GM12878 (cell line): ENCODE data around the gene TCEAL9. TPM values are rescaled to one million over a fixed set of nuclear protein-coding genes. Genes with fewer than 3 reads are reported as not detected.

Experiments used
- ATAC-seq: fragments of 200-7000 bp; cut with Tn5 transposase; 3 replicates; pipeline ENCODE4 v1.9.1; 2020; ENCODE audit warnings: mild to moderate bottlenecking, moderate library complexity
- BruUV-seq: library from RNA; stranded (reverse); fragments of 400-500 nt; replicated peaks from 2 replicates; lab custom pipeline; 2021; lab: Mats Ljungman, UMichigan
- CTCF ChIA-PET: fragments of 300-600 bp; sonication (Branson Sonifier 250); formaldehyde crosslinking; extraction: SDS; loops from one replicate; lab custom pipeline; 2021; ENCODE audit warnings: inconsistent platforms; lab: Yijun Ruan, JAX
- POLR2A ChIA-PET: fragments of 350-600 bp; formaldehyde crosslinking; extraction: SDS; loops from one replicate; lab custom pipeline; 2021; ENCODE audit warnings: inconsistent platforms; lab: Charles Lee
- RAD21 ChIA-PET: fragments of 300-600 bp; sonication (Branson Sonifier 250); formaldehyde crosslinking; loops from one replicate; lab custom pipeline; 2023; ENCODE audit warnings: antibody characterized with exemption; ENCODE audit not compliant: unreplicated experiment; lab: Charles Lee
- SMC1A ChIA-PET: fragments of 300-600 bp; sonication (Branson Sonifier 250); formaldehyde crosslinking; loops from one replicate; lab custom pipeline; 2023; ENCODE audit not compliant: unreplicated experiment, uncharacterized antibody; lab: Charles Lee
- DNase-seq: peaks from one replicate; pipeline ENCODE4 v3.0.0-alpha.2; 2011; ENCODE audit warnings: low read depth, low spot score
- FAIRE-seq: peaks from 3 replicates; lab custom pipeline; 2011; peaks lifted over from hg19 to GRCh38; lab: Jason Lieb, UNC
- H2AFZ ChIP-seq: 2 replicates; pipeline ENCODE4 v1.6.0; 2011; ENCODE audit warnings: low read depth, low read length, control low read depth; ENCODE audit not compliant: control insufficient read depth
- H3K27ac ChIP-seq: 2 replicates; pipeline ENCODE4 v1.5.1; 2011; ENCODE audit warnings: control low read depth; ENCODE audit not compliant: control insufficient read depth, insufficient read depth
- H3K27me3 ChIP-seq, 2 experiments: replicated peaks in 1 of 2; 2 replicates each; pipeline versions ENCODE4 v1.6.0 to v1.6.1; 2011; ENCODE audit warnings: low read length in 1 of 2; ENCODE audit not compliant: control insufficient read depth in 2 of 2, insufficient read depth in 2 of 2
- H3K36me3 ChIP-seq, 2 experiments: 2 replicates each; pipeline ENCODE4 v1.5.1; 2011; ENCODE audit warnings: low read length in 1 of 2; ENCODE audit not compliant: control insufficient read depth in 2 of 2, insufficient read depth in 2 of 2
- H3K4me1 ChIP-seq: 2 replicates; pipeline ENCODE4 v1.6.1; 2011; ENCODE audit warnings: mild to moderate bottlenecking, low read length, moderate library complexity, mixed read lengths; ENCODE audit not compliant: control insufficient read depth, insufficient read depth
- H3K4me2 ChIP-seq: 2 replicates; pipeline ENCODE4 v1.6.0; 2011; ENCODE audit warnings: control low read depth; ENCODE audit not compliant: control insufficient read depth, insufficient read depth
- H3K4me3 ChIP-seq: fragments of 200-600 bp; sonication (generic); 2 replicates; pipeline ENCODE4 v1.5.1; 2016
- H3K79me2 ChIP-seq: 2 replicates; pipeline ENCODE4 v1.6.0; 2011; ENCODE audit warnings: low read length; ENCODE audit not compliant: control insufficient read depth, insufficient read depth
- H3K9ac ChIP-seq: 2 replicates; pipeline ENCODE4 v1.8.0; 2011; ENCODE audit warnings: low read length, control low read depth, mixed read lengths; ENCODE audit not compliant: control insufficient read depth, insufficient read depth
- H3K9me3 ChIP-seq: replicated peaks from 3 replicates; pipeline ENCODE4 v1.5.1; 2011; ENCODE audit warnings: mild to moderate bottlenecking, low read length; ENCODE audit not compliant: control insufficient read depth, insufficient read depth
- H4K20me1 ChIP-seq: 2 replicates; pipeline ENCODE4 v1.6.0; 2011; ENCODE audit not compliant: control insufficient read depth, insufficient read depth
- EZH2 ChIP-seq: IDR thresholded peaks from 2 replicates; pipeline ENCODE4 v1.6.1; 2012; ENCODE audit warnings: low read depth, mild to moderate bottlenecking, control low read depth, inconsistent platforms, low read length, borderline replicate concordance; ENCODE audit not compliant: control insufficient read depth
- RAD21 ChIP-seq: IDR thresholded peaks from 2 replicates; pipeline ENCODE4 v1.6.1; 2011; ENCODE audit warnings: mild to moderate bottlenecking, low read depth, low read length, moderate library complexity; ENCODE audit not compliant: insufficient read depth
- RELA ChIP-seq: fragments of 450-650 bp; IDR thresholded peaks from 2 replicates; pipeline ENCODE4 v1.8.0; 2014; ENCODE audit warnings: borderline replicate concordance; ENCODE audit not compliant: partially characterized antibody
- SMC3 ChIP-seq: IDR thresholded peaks from 2 replicates; pipeline ENCODE4 v1.6.1; 2011; ENCODE audit warnings: low read length, improper control_type of control experiment, borderline replicate concordance
- WGBS: methylation state at CpG from one replicate; pipeline ENCODE4 v1.1.6; 2016; ENCODE audit warnings: low lambda C conversion rate; ENCODE audit not compliant: insufficient replicate concordance, insufficient coverage; ENCODE audit errors: missing lambda C conversion rate; 5-methylcytosine and 5-hydroxymethylcytosine counted together
- in situ Hi-C: fragments of 300-500 bp; cut with MboI; formaldehyde crosslinking; loops from 9 replicates; pipeline ENCODE4 v1.14.3; 2018; ENCODE audit warnings: mixed read lengths
- intact Hi-C: fragments of 100-400 bp; cut with micrococcal nuclease; formaldehyde crosslinking; loops from one replicate; pipeline ENCODE4 v1.14.2; 2022; ENCODE audit not compliant: unreplicated experiment
- polyA plus RNA-seq, 11 experiments: library from polyadenylated mRNA; depleted of rRNA in 4 of 11; unstranded in 6 of 11; stranded (reverse) in 5 of 11; fragments of >200 nt; fragmentation: Nextera tagmentation in 4 of 11; fragmentation: Illumina TruSeq in 1 of 11; extraction: Ambion mirVana in 4 of 11; extraction: Trizol in 1 of 11; gene quantifications; 1 replicate in 1 of 11; 2 replicates in 10 of 11; pipeline versions ENCODE4 v1.2.1 to v1.2.3, GENCODE V29; 2011 to 2016; ENCODE audit warnings: inconsistent platforms in 2 of 11, missing spikeins in 2 of 11, low read depth in 1 of 11
- total RNA-seq, 4 experiments: library from RNA; depleted of rRNA in 3 of 4; stranded (reverse); fragments of >200 nt in 3 of 4; fragmentation: Illumina TruSeq in 1 of 4; extraction: Trizol in 1 of 4; gene quantifications; 2 replicates each; pipeline versions ENCODE4 v1.2.1 to v1.2.3, GENCODE V29; 2013 to 2021
- TF ChIP-seq, protein P1 (sequence below), 3 experiments: IDR thresholded peaks in 2 of 3; conservative IDR thresholded peaks in 1 of 3; 2 replicates each; pipeline ENCODE4 v1.5.1; 2011; ENCODE audit warnings: low read depth in 3 of 3, low read length in 3 of 3, mild to moderate bottlenecking in 3 of 3, control low read depth in 2 of 3, moderate library complexity in 2 of 3, inconsistent platforms in 1 of 3, mixed read lengths in 1 of 3; ENCODE audit not compliant: control insufficient read depth in 2 of 3, insufficient read depth in 1 of 3; ENCODE audit errors: extremely low read depth in 1 of 3

The TCEAL9 gene
- total and polyA plus RNA-seq, 10 of the 15 experiments (the other 5 are each of a cell fraction or from before 2014, with no cell fraction given) = 0.39 to 2.5 (median 0.90) TPM

DNA sequence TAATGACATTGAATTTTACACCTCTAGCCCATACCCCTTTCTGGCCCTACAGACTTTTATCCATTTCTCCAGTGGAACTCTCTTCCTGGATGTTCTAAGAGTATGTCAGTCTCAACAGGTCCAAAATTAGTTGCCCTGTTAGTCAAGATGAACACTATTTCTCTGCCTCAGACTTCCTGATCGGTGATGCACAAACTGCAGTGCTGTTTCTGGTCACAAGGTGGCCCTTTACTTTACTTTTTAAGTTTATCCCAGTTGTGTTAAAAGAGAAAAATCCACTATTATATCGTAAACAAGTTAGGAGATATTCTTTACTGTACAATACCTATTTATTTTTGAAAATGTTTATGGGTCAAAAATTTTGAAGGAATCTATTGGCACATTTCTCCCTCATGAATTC, 13.2 kb upstream of the TCEAL9 start:
- no peak overlapping the region; the same call in 1 of the 2 replicates for H2AFZ ChIP-seq
- WGBS = 0% methylated on average over 2 of the region's 2 CpGs
- no peaks in the 10 kb centered on the region for H3K79me2 ChIP-seq
- H3K4me2 ChIP-seq = no peak overlapping the region
- no peaks in the 10 kb centered on the region for H3K36me3 ChIP-seq
- TF ChIP-seq SMC3 (peak; percentile 49; the same call in 1 of the 2 replicates), EZH2 (no peak), RELA (no peak), RAD21 (peak; percentile 46; the same call in 1 of the 2 replicates)
- TF ChIP-seq, protein P1, sequence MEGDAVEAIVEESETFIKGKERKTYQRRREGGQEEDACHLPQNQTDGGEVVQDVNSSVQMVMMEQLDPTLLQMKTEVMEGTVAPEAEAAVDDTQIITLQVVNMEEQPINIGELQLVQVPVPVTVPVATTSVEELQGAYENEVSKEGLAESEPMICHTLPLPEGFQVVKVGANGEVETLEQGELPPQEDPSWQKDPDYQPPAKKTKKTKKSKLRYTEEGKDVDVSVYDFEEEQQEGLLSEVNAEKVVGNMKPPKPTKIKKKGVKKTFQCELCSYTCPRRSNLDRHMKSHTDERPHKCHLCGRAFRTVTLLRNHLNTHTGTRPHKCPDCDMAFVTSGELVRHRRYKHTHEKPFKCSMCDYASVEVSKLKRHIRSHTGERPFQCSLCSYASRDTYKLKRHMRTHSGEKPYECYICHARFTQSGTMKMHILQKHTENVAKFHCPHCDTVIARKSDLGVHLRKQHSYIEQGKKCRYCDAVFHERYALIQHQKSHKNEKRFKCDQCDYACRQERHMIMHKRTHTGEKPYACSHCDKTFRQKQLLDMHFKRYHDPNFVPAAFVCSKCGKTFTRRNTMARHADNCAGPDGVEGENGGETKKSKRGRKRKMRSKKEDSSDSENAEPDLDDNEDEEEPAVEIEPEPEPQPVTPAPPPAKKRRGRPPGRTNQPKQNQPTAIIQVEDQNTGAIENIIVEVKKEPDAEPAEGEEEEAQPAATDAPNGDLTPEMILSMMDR (IDR thresholded peaks at IDR 0.05 in 2 of 3, conservative IDR thresholded peaks at IDR 0.05 in 1 of 3; ENCODE audit: control insufficient read depth in 2 of 3, extremely low read depth in 1 of 3, insufficient read depth in 1 of 3, low read depth in 3 of 3, low read length in 3 of 3) = peak; percentile 48 to 70 (median 62); a peak in 5 of 6 replicates
- H3K27me3 ChIP-seq = no peaks in the 10 kb centered on the region; a peak in 1 of 4 replicates
- ChIA-PET SMC1A (no interaction called here), RAD21 (interaction anchor here (0.7 to 0.9 kb wide), 2 partner anchors 122 to 673 kb away, joined by 3 read pairs; no protein-coding TSS in a partner anchor), CTCF (interaction anchor here (1.0 to 1.1 kb wide), 4 partner anchors 43 to 144 kb away, joined by 3 to 8 read pairs (median 4); no protein-coding TSS in a partner anchor), POLR2A (no interaction called here)
- intact Hi-C loops = loop anchor here (1.0 to 10.0 kb wide), 2 partner anchors 121 to 472 kb away; no protein-coding TSS in a partner anchor
- ATAC-seq = peak; percentile 76
- no peaks in the 10 kb centered on the region for H3K9me3 ChIP-seq
- H3K27ac ChIP-seq = no peak overlapping the region
- in situ Hi-C loops = loop anchor here (10.0 kb wide), 1 partner anchor 122 kb away; no protein-coding TSS in a partner anchor
- DNase-seq = no peak
- H3K9ac ChIP-seq = no peak overlapping the region
- H3K4me3 ChIP-seq = no peak overlapping the region
- FAIRE-seq = peak; percentile 72
- no TSS peak for BruUV-seq
- no peaks in the 10 kb centered on the region for H3K4me1 ChIP-seq
- no peaks in the 10 kb centered on the region for H4K20me1 ChIP-seq
